Loucy (cell line): ENCODE results near the gene UBAP1.

Experiments used
- H2AFZ ChIP-seq: fragments of 200-600 bp; sonication (generic); 2 replicates; pipeline ENCODE4 v1.6.0; 2016; ENCODE audit warnings: antibody characterized with exemption, mild to moderate bottlenecking, low read length, moderate library complexity
- H3F3A ChIP-seq: fragments of 200-600 bp; 2 replicates; pipeline ENCODE4 v1.6.0; 2016; ENCODE audit warnings: antibody characterized with exemption, low read depth, mild to moderate bottlenecking
- H3K27me3 ChIP-seq: fragments of 200-600 bp; sonication (generic); 2 replicates; pipeline ENCODE4 v1.6.1; 2014; ENCODE audit warnings: low read length, mild to moderate bottlenecking; ENCODE audit not compliant: insufficient read depth, poor library complexity, severe bottlenecking
- H3K36me3 ChIP-seq: fragments of 200-600 bp; sonication (generic); 2 replicates; pipeline ENCODE4 v1.6.1; 2016; ENCODE audit warnings: low read length; ENCODE audit not compliant: insufficient read depth
- H3K4me1 ChIP-seq: fragments of 200-600 bp; sonication (generic); 2 replicates; pipeline ENCODE4 v1.5.1; 2014; ENCODE audit warnings: low read length, mild to moderate bottlenecking; ENCODE audit not compliant: insufficient read depth, poor library complexity, severe bottlenecking
- H3K4me2 ChIP-seq: fragments of 200-600 bp; sonication (generic); 2 replicates; pipeline ENCODE4 v1.6.0; 2014; ENCODE audit warnings: antibody characterized with exemption, low read length, low read depth, mild to moderate bottlenecking; ENCODE audit not compliant: poor library complexity, severe bottlenecking
- H3K4me3 ChIP-seq: fragments of 200-600 bp; sonication (generic); 2 replicates; pipeline ENCODE4 v1.5.1; 2014; ENCODE audit warnings: low read length, mild to moderate bottlenecking, mixed read lengths; ENCODE audit not compliant: poor library complexity, severe bottlenecking
- H3K79me2 ChIP-seq: fragments of 200-600 bp; sonication (generic); 2 replicates; pipeline ENCODE4 v1.6.1; 2014; ENCODE audit warnings: low read length; ENCODE audit not compliant: insufficient read depth
- H3K9ac ChIP-seq: fragments of 200-600 bp; sonication (generic); 2 replicates; pipeline ENCODE4 v1.6.0; 2014; ENCODE audit warnings: mild to moderate bottlenecking, low read depth, low read length, moderate library complexity; ENCODE audit not compliant: poor library complexity, severe bottlenecking
- H3K9me2 ChIP-seq: fragments of 200-600 bp; sonication (generic); replicated peaks from 2 replicates; pipeline ENCODE4 v1.6.1; 2016; ENCODE audit warnings: low read depth, low read length, mixed read lengths
- H3K9me3 ChIP-seq: fragments of 200-600 bp; sonication (generic); 2 replicates; pipeline ENCODE4 v1.6.1; 2014; ENCODE audit warnings: mild to moderate bottlenecking, antibody characterized with exemption, low read length, low read depth; ENCODE audit not compliant: insufficient read depth
- H4K20me1 ChIP-seq: fragments of 200-600 bp; sonication (generic); 2 replicates; pipeline ENCODE4 v1.6.0; 2014; ENCODE audit warnings: antibody characterized with exemption, low read length, mild to moderate bottlenecking; ENCODE audit not compliant: insufficient read depth, poor library complexity, severe bottlenecking
- CTCF ChIP-seq: fragments of 200-600 bp; sonication (generic); conservative IDR thresholded peaks from 2 replicates; pipeline ENCODE4 v1.5.1; 2014; ENCODE audit warnings: mild to moderate bottlenecking, antibody characterized with exemption, low read length
- EZH2phosphoT487 ChIP-seq: fragments of 200-600 bp; IDR thresholded peaks from 2 replicates; pipeline ENCODE4 v1.6.1; 2018; ENCODE audit warnings: antibody characterized with exemption, mild to moderate bottlenecking, moderate library complexity, borderline replicate concordance

Gene UBAP1

GRCh38 chr9:34203992-34204635 lies 25.3 kb downstream of the UBAP1 start:
- H3K9ac ChIP-seq = no peak overlapping the region
- H3F3A ChIP-seq = no peaks in the 10 kb centered on the region
- no peak overlapping the region for H2AFZ ChIP-seq
- H3K4me1 ChIP-seq = no peaks in the 10 kb centered on the region
- no peak for TF ChIP-seq EZH2phosphoT487
- TF ChIP-seq CTCF = no peak
- no peaks in the 10 kb centered on the region; the same call in 1 of the 2 replicates for H3K36me3 ChIP-seq
- H3K27me3 ChIP-seq = no peaks in the 10 kb centered on the region
- peaks cover 7% of the 10 kb centered on the region for H4K20me1 ChIP-seq
- H3K79me2 ChIP-seq = peaks cover 80% of the 10 kb centered on the region
- H3K9me3 ChIP-seq = no peaks in the 10 kb centered on the region
- no peak overlapping the region for H3K4me3 ChIP-seq
- H3K9me2 ChIP-seq = no peaks in the 10 kb centered on the region
- H3K4me2 ChIP-seq = no peak overlapping the region

GRCh38 chr9:34205102-34205501 lies 26.3 kb downstream of the UBAP1 start:
- no peaks in the 10 kb centered on the region for H3F3A ChIP-seq
- H3K27me3 ChIP-seq = no peaks in the 10 kb centered on the region
- peaks cover 7% of the 10 kb centered on the region for H4K20me1 ChIP-seq
- no peaks in the 10 kb centered on the region for H3K9me2 ChIP-seq
- peaks cover 81% of the 10 kb centered on the region for H3K79me2 ChIP-seq
- H2AFZ ChIP-seq = no peak overlapping the region
- H3K4me2 ChIP-seq = no peak overlapping the region
- no peaks in the 10 kb centered on the region for H3K9me3 ChIP-seq
- no peak overlapping the region for H3K4me3 ChIP-seq
- TF ChIP-seq CTCF (no peak), EZH2phosphoT487 (no peak)
- no peaks in the 10 kb centered on the region; the same call in 1 of the 2 replicates for H3K36me3 ChIP-seq
- no peak overlapping the region for H3K9ac ChIP-seq
- no peaks in the 10 kb centered on the region for H3K4me1 ChIP-seq

GRCh38 chr9:34206561-34206960 lies 27.7 kb downstream of the UBAP1 start:
- Histone ChIP-seq H2AFZ (no peak overlapping the region), H3K4me1 (no peaks in the 10 kb centered on the region), H3K9ac (no peak overlapping the region), H3K36me3 (no peaks in the 10 kb centered on the region; the same call in 1 of the 2 replicates), H3K4me3 (no peak overlapping the region), H3K4me2 (no peak overlapping the region), H3F3A (no peaks in the 10 kb centered on the region), H3K9me2 (no peaks in the 10 kb centered on the region), H3K27me3 (no peaks in the 10 kb centered on the region), H3K79me2 (peaks cover 78% of the 10 kb centered on the region), H4K20me1 (peaks cover 8% of the 10 kb centered on the region), H3K9me3 (no peaks in the 10 kb centered on the region)
- TF ChIP-seq EZH2phosphoT487 = no peak
- TF ChIP-seq CTCF = no peak
